Right ventricle myocardium inferior (tissue), 1 donor: Measurements from ENCODE around the gene SPATS2L. TPM values are rescaled to one million over a fixed set of nuclear protein-coding genes. Genes with fewer than 3 reads are reported as not detected.

ENCODE experiments used
- ATAC-seq: fragments of 200-7000 bp; cut with Tn5 transposase; one replicate; pipeline ENCODE4 v1.9.1; 2020; ENCODE audit warnings: mild to moderate bottlenecking, moderate library complexity
- DNase-seq: peaks from one replicate; pipeline ENCODE4 v3.0.0; 2021; ENCODE audit errors: missing footprints
- intact Hi-C: fragments of 100-400 bp; cut with DNase I; formaldehyde crosslinking; loops from one replicate; pipeline ENCODE4 v1.11.0; 2022
- total RNA-seq: library from RNA; stranded (reverse); fragmentation: NEBNext Ultra II Directional; extraction: Animal tissue kit (Norgen Biotek cat#: 25700); gene quantifications from one replicate; pipeline ENCODE4 v1.2.1, GENCODE V29; 2021
- donor health status: DM: no; HTN: yes; CAD: no; lungs with severe emphysema.

Gene SPATS2L
- total RNA-seq, 1 donor from 2014 or later, result 89.5 TPM

DNA sequence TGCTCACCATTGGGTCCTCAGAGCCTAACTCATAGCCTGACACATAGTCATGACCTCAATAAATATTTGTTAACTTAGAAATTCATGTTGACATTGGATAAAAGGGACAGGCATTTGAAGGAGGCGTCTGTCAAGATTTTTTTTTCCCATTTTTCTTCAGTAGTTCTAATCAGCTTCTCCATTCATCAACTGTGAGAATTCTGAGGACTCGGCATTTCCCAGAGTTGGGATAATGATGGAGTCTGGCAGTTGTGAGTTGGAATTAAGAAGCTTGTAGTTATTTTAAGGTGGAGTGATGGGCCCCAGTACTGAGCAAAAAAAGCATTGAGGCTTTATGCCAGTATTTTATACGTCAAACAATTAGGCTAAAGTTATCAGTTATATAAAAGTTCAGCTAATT is 4.6 kb downstream of the SPATS2L start:
- ATAC-seq, result no peak
- intact Hi-C loops, result loop anchor here (5.0 kb wide), 1 partner anchor 41 kb away; no protein-coding TSS in a partner anchor
- no peak for DNase-seq

DNA sequence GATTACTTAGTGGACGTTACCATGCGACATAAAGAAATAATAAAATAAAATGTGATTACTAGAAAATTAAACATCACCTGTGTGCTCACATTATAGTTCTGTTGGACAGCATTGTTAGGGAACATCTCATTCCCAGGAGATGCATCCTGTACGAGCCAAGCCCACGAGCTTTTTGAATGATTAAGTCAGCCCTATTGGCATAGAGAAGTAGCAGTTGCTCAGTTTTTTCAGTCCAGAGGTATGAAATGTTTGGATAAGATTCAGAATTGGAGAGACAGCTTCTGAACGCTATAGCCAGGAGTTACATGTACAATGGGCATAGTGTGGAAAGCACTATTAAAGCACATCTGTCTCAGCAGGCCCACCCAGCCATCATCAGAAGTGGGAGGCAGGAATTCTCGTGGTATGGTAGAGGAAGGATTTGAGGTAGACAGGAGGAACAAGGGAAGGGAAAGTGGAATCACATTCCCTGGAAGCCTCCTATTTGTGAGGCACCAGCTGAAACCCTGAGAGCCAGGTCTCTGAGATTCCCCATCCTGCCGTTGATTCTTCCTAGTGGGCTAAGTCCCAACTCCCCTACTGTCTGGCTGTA is 8.6 kb downstream of the SPATS2L start:
- no peak for DNase-seq
- no peak for ATAC-seq
- intact Hi-C loops, result loop anchor here (5.0 kb wide), 1 partner anchor 37 kb away; no protein-coding TSS in a partner anchor

DNA sequence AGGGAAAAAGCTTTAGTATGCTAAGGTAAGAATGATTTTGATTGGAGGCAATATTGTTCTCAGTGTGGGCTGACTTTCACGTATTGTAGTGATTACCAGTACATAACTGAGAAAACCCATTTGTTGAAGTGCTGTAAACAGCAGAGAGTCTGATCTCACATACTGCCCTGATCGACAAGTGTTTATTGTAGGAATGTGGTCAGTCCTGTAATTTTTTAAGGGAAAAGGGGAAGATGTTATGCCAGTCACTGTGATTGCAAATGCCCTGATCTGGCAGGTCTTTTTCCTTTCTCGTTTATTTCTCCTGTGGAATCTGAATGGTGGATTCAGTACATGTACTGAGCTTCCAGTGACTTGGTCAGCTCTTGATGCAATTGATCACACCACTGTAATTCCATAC is 11.5 kb downstream of the SPATS2L start:
- DNase-seq (no peak), ATAC-seq (no peak)
- intact Hi-C loops, result no loop called here

DNA sequence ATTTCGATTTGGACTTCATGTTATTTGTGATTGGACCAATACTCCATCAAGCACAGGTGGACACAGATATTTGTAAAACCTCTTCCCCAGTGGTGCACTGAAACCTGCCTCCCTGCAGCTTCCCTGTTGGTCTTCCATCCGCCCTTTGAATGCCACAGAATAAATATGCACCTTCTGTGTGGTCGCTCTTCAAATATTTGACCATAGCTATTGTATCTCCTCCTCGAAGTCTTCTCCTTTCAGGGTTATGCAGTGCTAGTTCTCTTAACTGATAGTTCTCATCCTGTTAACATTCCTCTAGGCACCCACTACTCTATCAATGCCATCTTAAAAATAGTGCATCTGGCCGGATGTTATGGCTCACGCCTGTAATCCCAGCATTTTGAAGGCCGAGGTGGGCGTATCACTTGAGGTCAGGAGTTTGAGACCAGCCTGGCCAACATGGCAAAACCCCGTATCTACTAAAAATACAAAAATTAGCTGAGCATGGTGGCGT is 12.5 kb downstream of the SPATS2L start:
- no peak for ATAC-seq
- intact Hi-C loops, result no loop called here
- no peak for DNase-seq

DNA sequence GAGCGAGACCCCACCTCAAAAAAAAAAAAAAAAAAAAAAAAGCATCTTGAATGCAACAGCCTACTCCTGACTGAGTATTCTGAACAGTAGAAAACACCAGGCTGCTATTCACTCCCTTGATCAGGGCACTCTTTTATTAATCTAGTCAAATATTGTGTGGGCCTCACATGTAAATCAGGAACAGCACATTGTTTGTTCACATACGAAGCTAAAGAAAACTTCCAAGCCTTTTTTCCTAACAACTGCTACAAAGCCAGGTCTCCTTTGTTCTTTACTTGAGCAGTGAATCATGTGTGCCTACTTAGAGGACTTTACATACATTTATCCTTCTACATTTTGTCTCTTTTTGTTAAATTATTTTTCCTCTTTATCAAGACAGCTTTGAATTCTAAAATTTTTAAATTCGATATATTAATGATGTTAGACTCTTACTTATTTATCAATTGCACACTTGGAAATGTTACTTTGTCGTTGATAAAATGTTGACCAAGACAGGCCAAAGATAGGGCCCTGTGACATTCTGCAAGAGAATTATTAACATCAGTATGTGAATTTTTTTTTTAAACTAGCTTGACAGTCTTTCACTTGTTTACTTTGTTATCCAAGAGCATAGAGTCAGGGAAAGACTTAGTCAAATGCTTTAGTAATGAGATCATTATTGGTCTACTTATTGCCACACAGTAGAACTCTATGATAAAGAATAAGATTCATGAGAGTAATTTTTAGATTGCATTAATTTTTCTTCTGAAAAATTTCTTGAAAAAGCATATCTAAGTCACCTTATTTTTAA is 13.2 kb downstream of the SPATS2L start:
- intact Hi-C loops, result no loop called here
- DNase-seq (no peak), ATAC-seq (no peak)

DNA sequence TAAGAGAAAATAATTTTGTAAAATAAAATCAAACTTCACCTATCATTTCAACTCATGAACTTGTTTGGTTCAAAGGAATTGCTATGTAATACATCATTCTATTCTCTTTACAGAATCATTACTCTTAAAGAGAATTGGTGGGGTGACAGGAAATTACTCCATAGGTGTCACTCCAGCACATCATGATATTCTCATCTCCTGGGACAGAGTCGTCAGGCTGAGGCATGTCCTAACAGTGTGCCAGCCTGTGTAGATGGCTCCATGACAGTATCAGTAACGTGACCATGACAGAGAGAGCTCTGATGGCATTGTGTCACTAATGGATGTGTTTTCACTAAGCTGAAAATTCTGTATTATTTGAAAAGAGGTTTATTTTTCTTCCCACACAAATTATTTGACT is 13.9 kb downstream of the SPATS2L start:
- DNase-seq (no peak), ATAC-seq (no peak)
- intact Hi-C loops, result no loop called here

DNA sequence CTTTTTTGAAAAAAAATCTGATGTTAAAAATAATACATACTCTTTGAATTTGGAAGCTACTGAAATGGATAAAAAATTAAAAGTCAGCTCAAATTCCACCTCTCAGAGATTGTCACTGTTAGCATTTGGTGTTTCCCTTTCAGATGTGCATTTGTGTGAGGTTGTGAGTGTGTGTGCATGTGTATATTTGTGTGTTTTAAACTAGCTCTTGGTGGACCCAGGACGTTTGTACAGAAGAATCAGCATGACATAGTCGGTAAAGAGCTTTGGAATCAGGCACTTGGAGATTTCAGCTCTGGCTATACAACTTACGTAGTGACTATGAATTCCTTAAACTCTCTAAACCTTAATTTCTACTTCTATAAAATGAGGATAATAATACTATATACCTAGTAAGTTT is 14.5 kb downstream of the SPATS2L start:
- no peak for ATAC-seq
- DNase-seq, result no peak
- intact Hi-C loops, result no loop called here

DNA sequence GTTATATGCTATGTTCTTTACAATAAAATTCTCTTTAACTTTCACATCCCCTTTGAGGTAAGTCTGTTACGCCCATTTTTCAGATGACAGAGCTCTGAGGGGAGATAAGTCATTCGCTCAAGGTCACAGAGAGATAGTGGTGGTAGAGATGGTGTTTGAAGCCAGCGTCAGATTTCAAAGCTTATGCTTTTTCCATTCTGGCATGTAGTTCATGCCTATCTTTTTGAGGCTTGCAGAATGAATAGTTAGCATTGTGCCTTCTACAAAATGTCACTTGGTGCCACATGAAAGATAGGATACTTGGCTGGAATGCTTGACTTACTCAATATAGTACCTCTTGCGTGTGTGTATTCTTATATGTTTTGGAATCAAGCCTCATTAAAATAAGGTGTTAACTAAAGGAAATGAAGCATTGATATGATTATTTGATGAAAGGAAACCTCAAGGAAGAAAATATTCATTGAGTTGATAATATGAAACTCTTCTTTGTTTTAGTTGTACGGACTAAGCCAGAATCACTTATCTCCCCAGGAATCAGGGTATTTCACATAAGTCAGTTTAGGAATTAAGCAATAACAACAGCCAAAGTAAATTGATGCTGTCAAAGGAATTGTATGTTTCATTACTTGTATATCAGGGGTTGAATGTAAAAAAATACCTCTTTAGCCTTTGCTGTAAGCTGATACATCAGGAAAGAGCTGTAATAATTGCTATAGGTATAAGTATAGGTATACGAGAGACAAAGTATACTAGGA is 15.5 kb downstream of the SPATS2L start:
- intact Hi-C loops, result no loop called here
- DNase-seq, result no peak
- no peak for ATAC-seq

DNA sequence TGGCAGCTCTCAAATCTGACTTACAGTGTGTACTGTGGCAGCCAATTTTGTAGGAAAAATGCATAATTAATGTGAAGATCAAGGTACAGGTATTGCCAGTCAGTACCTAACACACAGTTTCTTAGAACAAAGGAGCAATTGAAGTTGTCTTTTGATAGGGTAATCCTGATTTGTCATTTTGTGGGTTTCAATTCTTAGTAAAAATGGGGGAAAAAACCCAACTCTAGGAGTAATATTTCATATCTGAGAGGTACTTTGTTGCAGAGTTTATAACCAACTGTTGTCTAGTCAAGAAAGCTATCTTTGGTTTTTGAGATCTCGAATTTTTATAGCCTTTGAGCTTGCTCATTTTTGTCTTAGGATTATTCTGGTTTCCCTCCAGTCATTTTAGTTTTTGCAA is 16.1 kb downstream of the SPATS2L start:
- intact Hi-C loops, result no loop called here
- DNase-seq, result no peak
- no peak for ATAC-seq

DNA sequence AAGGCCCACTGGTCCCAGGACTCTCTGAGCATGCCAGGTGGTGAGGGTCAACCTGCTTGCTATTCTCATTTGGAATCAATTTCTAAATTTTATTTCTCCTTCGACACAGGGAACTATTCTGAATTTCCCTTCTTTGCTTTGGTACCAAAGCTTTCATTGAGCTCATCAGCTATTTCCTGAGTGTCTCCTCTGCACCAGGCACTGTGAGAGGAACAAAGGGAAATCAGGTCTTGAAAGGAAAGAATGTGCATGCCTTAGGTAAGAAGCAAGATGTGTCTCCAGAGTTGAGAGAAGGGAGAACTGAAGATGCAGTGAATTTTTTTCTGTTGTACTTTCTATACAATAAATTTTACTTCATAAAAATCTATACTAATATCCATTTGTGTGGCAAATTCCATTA is 17.9 kb downstream of the SPATS2L start:
- DNase-seq (no peak), ATAC-seq (no peak)
- intact Hi-C loops, result no loop called here

DNA sequence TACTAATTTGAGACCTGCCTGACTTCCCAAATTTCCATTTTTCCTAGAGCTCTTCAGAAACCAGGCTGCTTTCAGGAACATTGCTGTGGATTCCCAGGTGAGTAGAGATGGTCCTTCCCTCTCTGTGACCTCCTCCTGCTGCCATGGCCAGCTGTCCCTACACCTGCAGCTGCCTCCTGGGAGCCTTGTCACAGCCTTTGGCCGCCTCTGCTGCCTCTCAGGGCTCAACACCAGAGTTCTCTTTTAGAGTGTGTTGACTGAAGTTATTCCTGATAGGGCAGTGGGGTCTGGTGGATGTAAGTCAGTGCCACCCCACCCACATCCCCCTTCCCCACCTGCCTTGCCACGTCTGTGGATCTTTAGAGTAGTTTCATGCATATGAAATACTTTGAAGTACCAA is 22.9 kb downstream of the SPATS2L start:
- no peak for DNase-seq
- ATAC-seq, result peak; percentile 50
- intact Hi-C loops, result no loop called here

DNA sequence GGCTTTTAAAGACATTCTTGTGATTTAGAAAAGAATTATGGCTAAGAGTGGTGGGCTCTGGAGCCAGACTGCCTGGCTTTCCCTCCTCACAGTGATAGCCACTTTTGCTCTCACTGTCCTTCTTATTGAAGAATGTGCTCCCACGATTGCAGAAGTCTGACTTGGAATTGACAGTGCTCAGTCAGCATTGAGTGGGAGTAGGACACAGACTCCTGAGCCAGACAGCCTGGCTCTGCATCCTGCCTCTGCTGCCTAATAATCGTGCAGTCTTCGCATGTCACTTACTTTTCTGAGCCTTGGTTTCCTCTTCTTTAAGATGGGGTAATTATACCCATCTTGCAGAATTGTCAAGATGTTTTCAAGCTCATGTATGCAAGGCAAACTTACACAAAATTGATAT is 23.3 kb downstream of the SPATS2L start:
- DNase-seq (no peak), ATAC-seq (peak; percentile 66)
- intact Hi-C loops, result no loop called here

DNA sequence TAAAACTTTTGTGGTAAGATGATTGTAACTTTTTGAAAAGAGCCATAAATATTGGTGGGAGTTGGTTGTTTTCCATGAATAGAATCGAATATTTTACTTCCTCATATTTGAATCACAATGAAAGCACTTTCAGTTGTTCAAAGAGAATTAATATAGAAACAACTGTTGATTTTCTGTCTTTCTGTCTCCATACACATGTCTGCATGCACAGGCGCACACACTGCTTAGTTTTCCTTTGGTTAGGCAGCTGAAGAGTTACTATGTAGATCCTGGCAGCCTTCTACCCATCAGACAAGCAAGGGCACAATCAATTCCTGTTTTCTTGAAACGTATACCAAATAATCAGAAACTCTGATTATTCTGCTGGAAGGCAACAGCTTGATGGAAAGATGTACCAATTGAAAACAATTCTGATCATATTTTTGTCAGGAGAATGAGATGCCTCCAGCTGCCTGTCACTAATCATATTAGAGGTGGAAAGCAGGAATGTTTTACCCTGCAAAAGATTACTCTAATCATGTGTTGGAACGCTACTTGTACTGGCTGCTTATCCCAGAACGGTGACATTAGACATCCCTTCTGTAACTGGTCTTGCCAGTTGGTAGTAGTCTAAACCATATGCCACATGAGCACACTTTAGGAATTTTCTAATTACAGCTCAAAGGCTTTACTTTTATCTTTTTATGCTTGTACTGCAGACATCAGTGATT is 24.0 kb downstream of the SPATS2L start:
- DNase-seq (no peak), ATAC-seq (peak; percentile 63)
- intact Hi-C loops, result no loop called here

DNA sequence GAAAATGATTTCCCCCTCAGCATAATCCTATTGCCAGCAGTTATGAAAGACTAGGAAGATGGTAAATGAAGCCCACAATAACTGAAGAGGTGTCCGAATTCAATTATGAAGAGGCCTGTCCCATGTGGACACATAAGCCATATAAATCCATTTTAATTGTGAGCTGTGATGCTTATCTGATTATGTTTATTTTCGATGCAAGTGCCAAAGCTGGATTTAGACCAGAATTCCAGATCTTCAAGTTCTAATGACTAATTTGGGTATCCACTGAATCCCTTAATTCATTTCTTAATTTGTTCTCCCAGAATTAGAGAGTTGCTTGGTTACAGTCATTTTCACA is 24.5 kb downstream of the SPATS2L start:
- intact Hi-C loops, result no loop called here
- DNase-seq (no peak), ATAC-seq (no peak)

DNA sequence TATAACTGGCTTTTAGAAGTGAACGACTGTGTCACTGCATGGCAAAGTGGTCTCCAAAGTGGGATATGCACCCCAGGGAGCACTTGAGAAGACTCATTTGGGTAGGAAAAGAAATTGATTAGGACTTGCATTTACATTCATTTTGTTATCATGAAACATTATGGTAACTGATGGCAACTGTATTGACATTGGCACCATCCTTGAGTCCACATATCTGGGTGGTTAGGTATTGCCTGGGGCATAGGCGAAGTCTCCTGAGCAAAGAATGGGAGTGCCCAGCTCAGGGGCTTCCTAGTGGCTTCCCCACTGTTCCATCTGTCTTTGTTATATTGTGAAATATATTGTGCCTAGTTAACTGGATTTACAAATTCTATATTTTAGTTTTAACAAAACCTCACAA is 29.2 kb downstream of the SPATS2L start:
- no peak for DNase-seq
- intact Hi-C loops, result no loop called here
- ATAC-seq, result no peak

DNA sequence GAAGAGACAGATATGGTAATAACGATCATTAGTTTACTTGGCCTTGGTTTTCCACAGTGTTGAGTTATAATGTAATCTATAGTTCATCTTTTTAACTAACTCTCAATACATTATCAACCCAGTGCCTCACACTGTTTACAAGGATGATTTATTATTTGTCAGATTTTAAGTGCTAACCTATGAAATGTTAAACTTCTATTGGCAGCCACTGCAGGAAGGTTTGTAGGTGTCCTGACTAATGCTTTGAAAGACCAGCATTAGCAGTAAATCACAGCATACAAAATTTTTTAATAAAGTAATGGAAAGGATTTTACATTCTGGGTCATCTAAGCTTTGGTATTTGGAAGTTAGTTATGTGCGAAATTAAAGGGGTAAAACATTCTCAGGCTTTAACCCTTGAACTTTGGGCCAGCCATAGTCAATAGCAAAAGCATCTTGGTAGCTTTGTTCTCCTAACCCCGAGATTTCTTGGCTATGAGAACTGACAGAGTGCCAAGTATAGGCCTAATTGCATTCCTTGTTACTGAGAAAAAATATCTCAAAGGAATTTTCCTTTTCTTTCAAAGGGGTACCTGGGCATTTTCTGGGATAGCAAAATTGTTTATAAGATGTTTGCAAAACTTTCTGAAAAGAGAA is 30.6 kb downstream of the SPATS2L start:
- ATAC-seq (no peak), DNase-seq (no peak)
- intact Hi-C loops, result no loop called here

DNA sequence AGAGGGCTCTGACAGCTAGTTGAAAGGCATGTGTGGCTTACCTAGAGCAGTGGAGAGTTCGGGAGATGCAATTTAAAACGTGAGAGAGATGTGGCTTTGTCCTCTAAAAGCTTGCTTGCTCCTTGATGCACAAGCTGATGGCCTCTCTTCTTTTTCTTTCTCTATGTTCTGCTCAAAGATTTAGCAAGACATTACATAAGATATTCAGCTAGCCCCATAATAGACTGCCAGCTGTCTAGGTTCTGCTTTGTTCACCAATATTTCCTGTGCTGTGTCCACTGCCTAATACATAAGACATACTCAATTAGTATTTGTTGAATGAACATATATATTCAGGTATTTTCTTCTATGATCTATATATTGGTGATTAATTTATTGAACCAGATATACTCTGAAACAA is 31.1 kb downstream of the SPATS2L start:
- ATAC-seq, result peak; percentile 40
- DNase-seq, result no peak
- intact Hi-C loops, result no loop called here

DNA sequence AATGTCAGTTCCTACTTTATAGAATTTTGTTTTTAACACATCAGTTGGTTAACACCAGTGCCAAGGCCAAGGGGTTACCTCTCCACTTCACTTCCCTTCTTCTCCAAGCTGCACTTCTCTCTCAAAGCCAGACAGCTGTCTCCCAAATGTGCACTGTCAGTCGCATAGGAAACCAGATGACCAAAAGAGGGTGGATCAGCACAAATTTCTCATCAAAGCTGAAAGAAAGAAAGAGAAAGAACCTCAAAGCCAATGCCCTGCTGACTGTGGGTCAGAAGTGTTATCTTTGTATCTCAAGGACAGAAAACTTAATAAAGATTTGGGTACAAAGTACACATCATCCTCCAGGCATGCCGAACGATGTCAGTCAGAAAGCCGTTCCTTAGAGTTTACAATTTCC is 32.2 kb downstream of the SPATS2L start:
- no peak for DNase-seq
- ATAC-seq, result peak; percentile 57
- intact Hi-C loops, result no loop called here
